GM18499 (cell line): ENCODE data around the gene PGC.

ENCODE experiments used
- ATAC-seq: cut with Tn5 transposase; IDR thresholded peaks from one replicate; pipeline ENCODE4 v1.9.1; 2021; ENCODE audit warnings: moderate number of reproducible peaks; ENCODE audit not compliant: insufficient read depth, unreplicated experiment

PGC gene

GRCh38 chr6:41687501-41688175 lies 59.6 kb downstream of the PGC start:
- ATAC-seq = no peak
